Measurements from ENCODE around the gene NOC3L.

The NOC3L gene

DNA sequence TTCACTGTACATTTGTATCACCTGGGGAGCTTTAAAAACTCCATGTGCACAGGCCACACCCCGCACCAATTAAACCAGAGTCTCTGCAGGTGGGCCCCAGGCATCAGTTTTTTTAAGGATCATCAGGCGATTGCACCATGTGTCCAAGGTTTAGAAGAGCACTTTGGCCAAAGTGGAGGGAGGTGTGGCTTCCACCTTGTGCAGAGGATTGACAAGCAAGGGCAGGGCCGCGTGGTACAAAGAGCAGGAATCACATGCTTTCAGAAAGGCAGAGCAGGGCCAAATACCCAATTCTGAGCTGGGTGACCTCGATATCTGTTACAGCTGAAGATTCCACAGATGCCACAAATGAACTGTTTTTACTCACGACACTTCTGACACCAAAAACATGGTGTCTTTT lies 52.4 kb downstream of the NOC3L start:
- peaks cover 0 to 36% of the 10 kb centered on the region in 2 donors for H3K36me3 ChIP-seq (ENCODE audit: control insufficient read depth in 1 of 2, insufficient read depth in 2 of 2, low read length in 2 of 2)
- no peak overlapping the region for H3K9ac ChIP-seq (ENCODE audit: low read depth in 1 of 2, low read length in 2 of 2)
- no peaks in the 10 kb centered on the region for H3K9me3 ChIP-seq (ENCODE audit: control insufficient read depth in 1 of 2, low read length in 2 of 2)
- H3K27ac ChIP-seq (ENCODE audit: low read depth, low read length), result no peak overlapping the region
- no peaks in the 10 kb centered on the region for H3K27me3 ChIP-seq (ENCODE audit: control insufficient read depth in 1 of 2, insufficient read depth in 2 of 2, low read length in 2 of 2)
- H3K4me3 ChIP-seq (ENCODE audit: low read depth in 1 of 2, low read length in 2 of 2), result no peak overlapping the region
- H3K4me1 ChIP-seq (ENCODE audit: control insufficient read depth in 1 of 2, insufficient read depth in 2 of 2, low read length in 2 of 2), result no peaks in the 10 kb centered on the region

DNA sequence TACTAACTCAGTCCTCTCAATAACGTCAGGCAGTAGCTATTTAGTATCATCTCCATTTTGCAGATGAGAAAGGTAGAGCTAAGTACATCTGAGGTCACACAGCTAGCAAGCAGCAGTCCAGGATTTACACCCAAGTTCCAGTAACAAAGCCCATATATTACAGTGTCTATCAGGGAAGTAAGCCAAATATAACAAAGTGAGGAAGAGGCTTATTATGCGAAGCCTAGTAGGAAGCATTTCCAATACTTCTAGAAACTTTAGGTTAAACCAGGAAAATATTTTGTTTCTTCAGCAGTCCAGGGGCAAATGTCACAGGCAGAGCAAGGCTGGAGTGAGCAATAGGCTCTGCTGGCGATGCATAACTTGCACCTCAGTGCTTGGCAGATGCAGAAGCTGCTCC lies 53.9 kb downstream of the NOC3L start:
- H3K36me3 ChIP-seq (ENCODE audit: control insufficient read depth in 1 of 2, insufficient read depth in 2 of 2, low read length in 2 of 2), result peaks cover 0 to 35% of the 10 kb centered on the region in 2 donors
- no peaks in the 10 kb centered on the region for H3K4me1 ChIP-seq (ENCODE audit: control insufficient read depth in 1 of 2, insufficient read depth in 2 of 2, low read length in 2 of 2)
- H3K4me3 ChIP-seq (ENCODE audit: low read depth in 1 of 2, low read length in 2 of 2), result no peak overlapping the region
- H3K9ac ChIP-seq (ENCODE audit: low read depth in 1 of 2, low read length in 2 of 2), result no peak overlapping the region
- H3K27me3 ChIP-seq (ENCODE audit: control insufficient read depth in 1 of 2, insufficient read depth in 2 of 2, low read length in 2 of 2), result no peaks in the 10 kb centered on the region
- H3K27ac ChIP-seq (ENCODE audit: low read depth, low read length), result no peak overlapping the region
- no peaks in the 10 kb centered on the region for H3K9me3 ChIP-seq (ENCODE audit: control insufficient read depth in 1 of 2, low read length in 2 of 2)

DNA sequence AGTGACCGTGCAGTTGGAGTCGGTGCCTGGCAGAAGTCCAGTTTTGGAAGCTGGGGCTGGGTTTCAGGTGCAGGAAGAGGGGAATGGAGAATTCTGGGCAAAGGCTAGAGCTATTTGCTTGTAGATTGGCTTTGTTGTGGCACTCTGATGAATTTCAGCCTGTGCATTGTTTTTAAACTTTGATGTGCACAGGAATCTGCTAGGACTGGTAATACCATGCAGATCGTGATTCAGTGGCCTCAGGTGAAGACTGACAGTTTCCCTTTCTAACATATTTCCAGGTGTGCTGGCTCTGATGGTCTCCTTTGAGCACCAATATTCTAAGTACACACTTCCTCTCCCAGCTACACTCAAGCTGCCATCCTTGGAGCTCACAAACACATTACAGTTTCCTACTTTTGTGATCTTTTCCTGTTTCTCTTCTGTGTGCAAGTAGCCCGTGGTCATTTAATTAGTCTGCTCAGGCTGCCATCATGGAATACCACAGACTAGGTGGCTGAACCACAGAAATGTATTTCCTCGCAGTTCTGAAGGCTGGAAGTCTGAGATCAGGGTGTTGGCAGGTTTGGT lies 55.6 kb downstream of the NOC3L start:
- H3K4me1 ChIP-seq (ENCODE audit: control insufficient read depth in 1 of 2, insufficient read depth in 2 of 2, low read length in 2 of 2), result no peaks in the 10 kb centered on the region
- H3K9me3 ChIP-seq (ENCODE audit: control insufficient read depth in 1 of 2, low read length in 2 of 2), result no peaks in the 10 kb centered on the region
- no peak overlapping the region for H3K9ac ChIP-seq (ENCODE audit: low read depth in 1 of 2, low read length in 2 of 2)
- H3K27me3 ChIP-seq (ENCODE audit: control insufficient read depth in 1 of 2, insufficient read depth in 2 of 2, low read length in 2 of 2), result no peaks in the 10 kb centered on the region
- H3K27ac ChIP-seq (ENCODE audit: low read depth, low read length), result no peak overlapping the region
- H3K36me3 ChIP-seq (ENCODE audit: control insufficient read depth in 1 of 2, insufficient read depth in 2 of 2, low read length in 2 of 2), result peaks cover 0 to 30% of the 10 kb centered on the region in 2 donors
- no peak overlapping the region for H3K4me3 ChIP-seq (ENCODE audit: low read depth in 1 of 2, low read length in 2 of 2)

GRCh38 chr10:94303929-94304328 lies 58.8 kb downstream of the NOC3L start:
- Histone ChIP-seq H3K4me3 (ENCODE audit: low read depth in 1 of 2, low read length in 2 of 2) (no peak overlapping the region), H3K4me1 (ENCODE audit: control insufficient read depth in 1 of 2, insufficient read depth in 2 of 2, low read length in 2 of 2) (no peaks in the 10 kb centered on the region), H3K36me3 (ENCODE audit: control insufficient read depth in 1 of 2, insufficient read depth in 2 of 2, low read length in 2 of 2) (peaks cover 3 to 17% of the 10 kb centered on the region in 2 donors), H3K9ac (ENCODE audit: low read depth in 1 of 2, low read length in 2 of 2) (no peak overlapping the region), H3K27me3 (ENCODE audit: control insufficient read depth in 1 of 2, insufficient read depth in 2 of 2, low read length in 2 of 2) (no peaks in the 10 kb centered on the region), H3K27ac (ENCODE audit: low read depth, low read length) (no peak overlapping the region), H3K9me3 (ENCODE audit: control insufficient read depth in 1 of 2, low read length in 2 of 2) (no peaks in the 10 kb centered on the region)

- Histone ChIP-seq H3K27me3 (ENCODE audit: control insufficient read depth in 1 of 2, insufficient read depth in 2 of 2, low read length in 2 of 2) (no peaks in the 10 kb centered on the region), H3K27ac (ENCODE audit: low read depth, low read length) (no peak overlapping the region), H3K4me1 (ENCODE audit: control insufficient read depth in 1 of 2, insufficient read depth in 2 of 2, low read length in 2 of 2) (no peaks in the 10 kb centered on the region), H3K9me3 (ENCODE audit: control insufficient read depth in 1 of 2, low read length in 2 of 2) (no peaks in the 10 kb centered on the region), H3K4me3 (ENCODE audit: low read depth in 1 of 2, low read length in 2 of 2) (no peak overlapping the region), H3K9ac (ENCODE audit: low read depth in 1 of 2, low read length in 2 of 2) (no peak overlapping the region), H3K36me3 (ENCODE audit: control insufficient read depth in 1 of 2, insufficient read depth in 2 of 2, low read length in 2 of 2) (peaks cover 3 to 10% of the 10 kb centered on the region in 2 donors)
Observed at GRCh38 chr10:94300042-94300441, 62.7 kb downstream of the NOC3L start.

DNA sequence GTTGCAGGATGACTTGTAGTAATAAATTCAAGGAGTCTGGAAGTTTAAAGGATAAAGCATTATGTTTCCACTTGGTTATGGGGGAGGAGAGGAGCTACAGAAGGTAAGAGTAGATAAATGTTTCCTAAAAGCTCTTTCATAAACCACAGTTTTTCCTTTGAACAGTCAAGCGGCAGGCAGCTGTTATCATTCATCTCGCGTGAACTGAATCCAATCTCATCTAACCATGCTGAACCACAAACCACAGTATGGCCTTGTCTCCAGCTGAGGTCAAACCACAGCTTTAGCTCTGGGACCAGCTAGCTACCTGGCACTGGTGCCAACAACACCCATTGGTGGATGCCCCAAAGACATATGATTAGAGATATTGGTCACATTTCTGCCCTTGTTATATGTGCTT lies 63.3 kb downstream of the NOC3L start:
- Histone ChIP-seq H3K27ac (ENCODE audit: low read depth, low read length) (no peak overlapping the region), H3K36me3 (ENCODE audit: control insufficient read depth in 1 of 2, insufficient read depth in 2 of 2, low read length in 2 of 2) (peaks cover 3 to 10% of the 10 kb centered on the region in 2 donors), H3K4me1 (ENCODE audit: control insufficient read depth in 1 of 2, insufficient read depth in 2 of 2, low read length in 2 of 2) (no peaks in the 10 kb centered on the region), H3K4me3 (ENCODE audit: low read depth in 1 of 2, low read length in 2 of 2) (no peak overlapping the region), H3K27me3 (ENCODE audit: control insufficient read depth in 1 of 2, insufficient read depth in 2 of 2, low read length in 2 of 2) (no peaks in the 10 kb centered on the region), H3K9me3 (ENCODE audit: control insufficient read depth in 1 of 2, low read length in 2 of 2) (no peaks in the 10 kb centered on the region), H3K9ac (ENCODE audit: low read depth in 1 of 2, low read length in 2 of 2) (no peak overlapping the region)

DNA sequence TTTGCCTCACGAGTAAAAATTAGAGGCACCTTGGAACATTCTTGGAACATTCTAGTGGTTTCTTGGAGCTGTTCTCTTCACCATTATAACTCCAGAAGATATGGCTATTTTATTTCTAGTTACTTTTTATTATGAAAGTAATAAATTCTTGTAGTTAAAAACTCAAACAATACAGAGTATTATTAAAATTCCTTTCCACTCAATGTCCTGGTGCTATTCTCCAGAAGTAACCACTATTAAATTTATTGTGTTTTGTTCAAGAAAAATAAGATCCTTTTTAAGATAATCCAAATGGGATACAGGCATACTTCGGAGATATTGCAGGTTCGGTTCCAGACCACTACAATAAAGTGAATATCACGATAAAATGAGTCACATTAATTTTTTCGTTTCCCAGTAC lies 68.6 kb downstream of the NOC3L start:
- Histone ChIP-seq H3K9ac (ENCODE audit: low read depth in 1 of 2, low read length in 2 of 2) (no peak overlapping the region), H3K27ac (ENCODE audit: low read depth, low read length) (no peak overlapping the region), H3K27me3 (ENCODE audit: control insufficient read depth in 1 of 2, insufficient read depth in 2 of 2, low read length in 2 of 2) (no peaks in the 10 kb centered on the region), H3K36me3 (ENCODE audit: control insufficient read depth in 1 of 2, insufficient read depth in 2 of 2, low read length in 2 of 2) (peaks cover 0 to 10% of the 10 kb centered on the region in 2 donors), H3K4me1 (ENCODE audit: control insufficient read depth in 1 of 2, insufficient read depth in 2 of 2, low read length in 2 of 2) (no peaks in the 10 kb centered on the region), H3K9me3 (ENCODE audit: control insufficient read depth in 1 of 2, low read length in 2 of 2) (no peaks in the 10 kb centered on the region), H3K4me3 (ENCODE audit: low read depth in 1 of 2, low read length in 2 of 2) (no peak overlapping the region)

GRCh38 chr10:94293354-94293753 lies 69.4 kb downstream of the NOC3L start:
- no peaks in the 10 kb centered on the region for H3K9me3 ChIP-seq (ENCODE audit: control insufficient read depth in 1 of 2, low read length in 2 of 2)
- H3K4me1 ChIP-seq (ENCODE audit: control insufficient read depth in 1 of 2, insufficient read depth in 2 of 2, low read length in 2 of 2), result no peaks in the 10 kb centered on the region

DNA sequence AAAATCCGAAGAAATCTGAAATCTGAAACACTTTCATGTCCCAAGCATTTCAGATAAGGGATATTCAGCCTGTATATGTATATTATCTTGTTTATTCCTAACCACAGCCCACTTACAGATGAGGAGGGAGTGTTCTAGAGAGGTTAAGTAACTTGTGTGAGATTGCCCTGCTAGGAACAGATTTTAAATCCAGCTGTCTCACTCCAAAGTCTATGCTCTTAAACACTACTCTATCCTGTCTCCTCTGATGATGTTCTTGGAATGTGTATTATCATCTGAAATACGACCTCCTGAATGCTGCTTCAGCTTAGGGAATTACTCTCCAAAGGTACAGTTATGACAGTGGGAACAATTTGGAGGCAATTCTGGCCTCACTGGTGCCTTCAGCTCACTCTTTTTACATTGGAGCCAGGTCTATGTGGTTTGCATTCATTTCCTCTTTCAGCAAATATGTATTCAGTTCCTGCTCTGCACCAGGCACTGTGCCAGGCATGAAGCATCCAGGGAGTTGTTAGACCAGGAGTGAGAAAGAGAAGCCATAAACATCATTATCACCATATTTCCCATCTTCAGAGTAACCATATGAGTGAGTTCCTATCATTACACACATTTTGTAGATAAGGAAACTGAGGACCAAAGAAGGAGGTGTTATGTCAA lies 70.2 kb downstream of the NOC3L start:
- Histone ChIP-seq H3K9me3 (ENCODE audit: control insufficient read depth in 1 of 2, low read length in 2 of 2) (no peaks in the 10 kb centered on the region), H3K36me3 (ENCODE audit: control insufficient read depth in 1 of 2, insufficient read depth in 2 of 2, low read length in 2 of 2) (no peaks in the 10 kb centered on the region), H3K27ac (ENCODE audit: low read depth, low read length) (no peak overlapping the region)

More at GRCh38 chr10:94293354-94293753, 69.4 kb downstream of the NOC3L start:
- H3K27ac ChIP-seq (ENCODE audit: low read depth, low read length), result no peak overlapping the region
- no peak overlapping the region for H3K4me3 ChIP-seq (ENCODE audit: low read depth in 1 of 2, low read length in 2 of 2)
- H3K9ac ChIP-seq (ENCODE audit: low read depth in 1 of 2, low read length in 2 of 2), result no peak overlapping the region
- peaks cover 0 to 2% of the 10 kb centered on the region in 2 donors for H3K36me3 ChIP-seq (ENCODE audit: control insufficient read depth in 1 of 2, insufficient read depth in 2 of 2, low read length in 2 of 2)
- H3K27me3 ChIP-seq (ENCODE audit: control insufficient read depth in 1 of 2, insufficient read depth in 2 of 2, low read length in 2 of 2), result no peaks in the 10 kb centered on the region

GRCh38 chr10:94288361-94289101 lies 74.2 kb downstream of the NOC3L start:
- Histone ChIP-seq H3K9ac (ENCODE audit: low read depth in 1 of 2, low read length in 2 of 2) (no peak overlapping the region), H3K4me3 (ENCODE audit: low read depth in 1 of 2, low read length in 2 of 2) (no peak overlapping the region), H3K36me3 (ENCODE audit: control insufficient read depth in 1 of 2, insufficient read depth in 2 of 2, low read length in 2 of 2) (peaks cover 7 to 11% of the 10 kb centered on the region in 2 donors)

More for the DNA sequence above, 70.2 kb downstream of the NOC3L start:
- no peaks in the 10 kb centered on the region for H3K4me1 ChIP-seq (ENCODE audit: control insufficient read depth in 1 of 2, insufficient read depth in 2 of 2, low read length in 2 of 2)
- no peak overlapping the region for H3K4me3 ChIP-seq (ENCODE audit: low read depth in 1 of 2, low read length in 2 of 2)
- no peak overlapping the region for H3K9ac ChIP-seq (ENCODE audit: low read depth in 1 of 2, low read length in 2 of 2)
- no peaks in the 10 kb centered on the region for H3K27me3 ChIP-seq (ENCODE audit: control insufficient read depth in 1 of 2, insufficient read depth in 2 of 2, low read length in 2 of 2)

More at GRCh38 chr10:94288361-94289101, 74.2 kb downstream of the NOC3L start:
- H3K27me3 ChIP-seq (ENCODE audit: control insufficient read depth in 1 of 2, insufficient read depth in 2 of 2, low read length in 2 of 2), result no peaks in the 10 kb centered on the region
- H3K9me3 ChIP-seq (ENCODE audit: control insufficient read depth in 1 of 2, low read length in 2 of 2), result no peaks in the 10 kb centered on the region
- no peaks in the 10 kb centered on the region for H3K4me1 ChIP-seq (ENCODE audit: control insufficient read depth in 1 of 2, insufficient read depth in 2 of 2, low read length in 2 of 2)
- no peak overlapping the region for H3K27ac ChIP-seq (ENCODE audit: low read depth, low read length)
